Measurements from ENCODE around the gene DNAJB12. TPM values are rescaled to one million over a fixed set of nuclear protein-coding genes. Genes with fewer than 3 reads are reported as not detected.

The DNAJB12 gene
- total and polyA plus RNA-seq, 4 donors: 15.9 to 22.0 (median 18.9) TPM

- H3K9me3 ChIP-seq (ENCODE audit: control insufficient read depth in 4 of 4, low read length in 3 of 4): no peaks in the 10 kb centered on the region
- no peaks in the 10 kb centered on the region for H3K27me3 ChIP-seq (ENCODE audit: control insufficient read depth in 4 of 4, insufficient read depth in 4 of 4, low read length in 3 of 4)
- TF ChIP-seq RAD21 (IDR thresholded peaks at IDR 0.05): no peak
- no peak for TF ChIP-seq RXRA (IDR thresholded peaks at IDR 0.05)
- no peak for TF ChIP-seq YY1 (IDR thresholded peaks at IDR 0.05)
- TF ChIP-seq MAX (IDR thresholded peaks at IDR 0.05): no peak
- no peak for TF ChIP-seq SP1 (IDR thresholded peaks at IDR 0.05)
- no peak for TF ChIP-seq HNF4G (IDR thresholded peaks at IDR 0.05)
- TF ChIP-seq TAF1 (conservative IDR thresholded peaks at IDR 0.05): no peak
- no peak for TF ChIP-seq FOXA2 (IDR thresholded peaks at IDR 0.05)
- no peak for TF ChIP-seq REST (IDR thresholded peaks at IDR 0.05)
- no peak for TF ChIP-seq FOXA1 (IDR thresholded peaks at IDR 0.05)
- TF ChIP-seq NR2F2 (IDR thresholded peaks at IDR 0.05): no peak
- no peak for TF ChIP-seq ATF3 (IDR thresholded peaks at IDR 0.05)
- no peak for TF ChIP-seq HNF4A (conservative IDR thresholded peaks at IDR 0.05)
- no peak for TF ChIP-seq CTCF (IDR thresholded peaks at IDR 0.05; ENCODE audit: low read depth, low read length, missing input control)
- no peak for TF ChIP-seq GABPA (IDR thresholded peaks at IDR 0.05 in 1 of 2, conservative IDR thresholded peaks at IDR 0.05 in 1 of 2)
- no peak for TF ChIP-seq ZBTB33 (IDR thresholded peaks at IDR 0.05)
- no peak for TF ChIP-seq JUND (IDR thresholded peaks at IDR 0.05)
- no peak for TF ChIP-seq EGR1 (IDR thresholded peaks at IDR 0.05; ENCODE audit: low read depth in 2 of 2)
- H3K4me3 ChIP-seq (ENCODE audit: low read depth in 1 of 3, low read length in 3 of 3): no peak overlapping the region
- DNase-seq (ENCODE audit: low spot score): no peak
- H3K36me3 ChIP-seq (ENCODE audit: control insufficient read depth in 4 of 4, insufficient read depth in 3 of 4, low read depth in 1 of 4, low read length in 3 of 4): peaks cover 6 to 45% (median 34%) of the 10 kb centered on the region in 4 donors
- H3K9ac ChIP-seq (ENCODE audit: low read depth in 1 of 2, low read length in 2 of 2): no peak overlapping the region
- 80% methylated on average over 4 of the region's 4 CpGs for WGBS
- H3K4me1 ChIP-seq (ENCODE audit: control insufficient read depth in 4 of 4, insufficient read depth in 4 of 4, low read length in 3 of 4): peaks cover 0 to 2% (median 0%) of the 10 kb centered on the region in 4 donors
- H3K27ac ChIP-seq (ENCODE audit: low read depth in 1 of 2, low read length in 2 of 2): no peak overlapping the region
Observed at GRCh38 chr10:72367301-72367960, 12.7 kb upstream of the DNAJB12 start.

Data from liver (tissue), 9 donors.